Stomach (tissue), 9 donors: Measurements from ENCODE around the gene CTIF. TPM values are rescaled to one million over a fixed set of nuclear protein-coding genes. Genes with fewer than 3 reads are reported as not detected.

Experiments
- DNase-seq, 2 donors: peaks; one replicate each; pipeline versions ENCODE4 v3.0.0 to v3.0.0-alpha.2; 2013 to 2019
- H3K27ac ChIP-seq, 5 donors: fragments of 200-600 bp in 4 of 5; sonication (generic) in 4 of 5; one replicate each; pipeline ENCODE4 v1.5.1; 2013 to 2019; ENCODE audit warnings: mild to moderate bottlenecking in 1 of 5, moderate library complexity in 1 of 5
- H3K27me3 ChIP-seq, 3 donors: fragments of 200-600 bp; sonication (generic); one replicate each; pipeline ENCODE4 v1.5.1; 2017 to 2019; ENCODE audit warnings: mixed run types in 1 of 3
- H3K36me3 ChIP-seq, 4 donors: fragments of 200-600 bp; sonication (generic); 1 replicate in 3 of 4; 2 replicates in 1 of 4; pipeline ENCODE4 v1.5.1; 2016 to 2019
- H3K4me1 ChIP-seq, 4 donors: fragments of 200-600 bp; sonication (generic); one replicate each; pipeline ENCODE4 v1.5.1; 2016 to 2019
- H3K4me3 ChIP-seq, 4 donors: fragments of 200-600 bp; sonication (generic) in 3 of 4; one replicate each; pipeline ENCODE4 v1.5.1; 2016 to 2019; ENCODE audit warnings: mild to moderate bottlenecking in 1 of 4
- H3K9me3 ChIP-seq, 4 donors: fragments of 200-600 bp; sonication (generic); one replicate each; pipeline ENCODE4 v1.5.1; 2016 to 2019
- CTCF ChIP-seq, 7 experiments: fragments of 450-650 bp in 4 of 7; fragments of 200-600 bp in 3 of 7; sonication (generic) in 3 of 7; IDR thresholded peaks; one replicate each; pipeline ENCODE4 v1.5.1; 2016 to 2019; ENCODE audit warnings: antibody characterized with exemption in 7 of 7, control low read depth in 2 of 7, mild to moderate bottlenecking in 1 of 7
- EP300 ChIP-seq: sonication (generic); formaldehyde crosslinking; IDR thresholded peaks from one replicate; pipeline ENCODE4 v1.6.1; 2017; ENCODE audit warnings: antibody characterized with exemption
- POLR2A ChIP-seq, 4 donors: fragments of 450-650 bp; IDR thresholded peaks; one replicate each; pipeline ENCODE4 v1.6.1; 2016; ENCODE audit warnings: antibody characterized with exemption in 4 of 4, control low read depth in 2 of 4, mild to moderate bottlenecking in 1 of 4, moderate library complexity in 1 of 4
- POLR2AphosphoS5 ChIP-seq, 3 donors: sonication (generic); formaldehyde crosslinking; IDR thresholded peaks; one replicate each; pipeline ENCODE4 v1.6.1; 2016; ENCODE audit warnings: antibody characterized with exemption in 3 of 3
- WGBS, 5 donors: extraction: QIAGEN DNeasy Blood & Tissue Kit in 3 of 5; methylation state at CpG; one replicate each; pipeline versions ENCODE4 v1.1.5 to v1.1.7; 2013 to 2018; 5-methylcytosine and 5-hydroxymethylcytosine counted together
- intact Hi-C: fragments of 100-400 bp; cut with DNase I; formaldehyde crosslinking; loops from one replicate; pipeline ENCODE4 v1.15.1; 2023; ENCODE audit warnings: low total_unique reads
- polyA plus RNA-seq, 3 donors: library from polyadenylated mRNA; stranded (reverse); fragments of 200-250 nt; gene quantifications; one replicate each; pipeline ENCODE4 v1.2.3, GENCODE V29; 2013
- total RNA-seq, 5 donors: library from RNA; depleted of rRNA; stranded (reverse); fragments of >200 nt; gene quantifications; one replicate each; pipeline versions ENCODE4 v1.1.0 to v1.2.3, GENCODE V29; 2014 to 2016
- donor health status: healthy with polysubstance abuse.
- donor health status: Bipolar disorder and iron deficiency.
- donor health status: healthy.

Gene CTIF
- total and polyA plus RNA-seq, 8 donors, result 16.3 to 105 (median 30.3) TPM

GRCh38 chr18:48669991-48670750, 131.3 kb downstream of the CTIF start:
- TF ChIP-seq EP300 (no peak), POLR2AphosphoS5 (IDR thresholded peaks at IDR 0.05) (no peak), CTCF (IDR thresholded peaks at IDR 0.05) (no peak), POLR2A (IDR thresholded peaks at IDR 0.05) (no peak)
- H3K4me3 ChIP-seq, result no peak overlapping the region
- peaks cover 0 to 9% (median 6%) of the 10 kb centered on the region in 4 donors for H3K9me3 ChIP-seq
- H3K4me1 ChIP-seq, result peaks cover 0 to 12% (median 2%) of the 10 kb centered on the region in 4 donors
- H3K27ac ChIP-seq, result no peak overlapping the region
- intact Hi-C loops, result no loop called here
- H3K36me3 ChIP-seq, result peaks cover 13 to 58% (median 46%) of the 10 kb centered on the region in 4 donors
- DNase-seq, result no peak
- no peaks in the 10 kb centered on the region for H3K27me3 ChIP-seq
- 94 to 100% (median 97%) methylated on average over 4 to 7 of the region's 7 CpGs for WGBS, 5 donors

- DNase-seq, result no peak
- no peak overlapping the region for H3K4me3 ChIP-seq
- no peak for TF ChIP-seq CTCF (IDR thresholded peaks at IDR 0.05)
- H3K27ac ChIP-seq, result no peak overlapping the region
- H3K36me3 ChIP-seq, result peaks cover 13 to 50% (median 39%) of the 10 kb centered on the region in 4 donors
- no peaks in the 10 kb centered on the region for H3K27me3 ChIP-seq
- H3K9me3 ChIP-seq, result peaks cover 0 to 9% (median 6%) of the 10 kb centered on the region in 4 donors
- intact Hi-C loops, result no loop called here
- peaks cover 6 to 20% (median 7%) of the 10 kb centered on the region in 4 donors for H3K4me1 ChIP-seq
- 90 to 100% (median 93%) methylated on average over 4 of the region's 4 CpGs for WGBS, 5 donors
These were observed 132.1 kb downstream of the CTIF start for GRCh38 chr18:48670751-48671560.

DNA sequence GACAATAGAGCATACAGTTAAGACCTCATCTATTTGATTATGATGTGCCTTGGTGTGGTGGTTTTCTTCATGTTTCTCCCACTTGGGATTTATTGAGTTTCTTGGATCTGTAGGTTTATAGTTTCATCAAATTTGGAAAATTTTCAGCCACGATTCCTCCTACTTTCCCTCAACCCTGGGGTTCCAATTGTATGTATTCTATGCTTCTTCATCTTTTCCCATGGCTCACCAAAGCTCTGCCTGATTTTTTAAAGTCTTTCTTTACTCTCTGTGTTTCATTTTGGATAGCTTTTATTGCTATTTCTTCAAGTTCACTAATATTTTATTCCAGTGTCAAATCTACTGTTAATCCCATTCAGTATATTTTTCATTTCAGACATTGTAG, 132.7 kb downstream of the CTIF start:
- 91 to 100% (median 94%) methylated on average over 1 of the region's 1 CpG for WGBS, 5 donors
- Histone ChIP-seq H3K9me3 (peaks cover 0 to 9% (median 6%) of the 10 kb centered on the region in 4 donors), H3K27ac (no peak overlapping the region), H3K27me3 (no peaks in the 10 kb centered on the region), H3K36me3 (peaks cover 13 to 45% (median 34%) of the 10 kb centered on the region in 4 donors), H3K4me1 (peaks cover 7 to 26% (median 9%) of the 10 kb centered on the region in 4 donors), H3K4me3 (no peak overlapping the region)
- TF ChIP-seq CTCF (IDR thresholded peaks at IDR 0.05), result no peak
- TF ChIP-seq POLR2A (IDR thresholded peaks at IDR 0.05), result no peak
- TF ChIP-seq POLR2AphosphoS5 (IDR thresholded peaks at IDR 0.05), result no peak
- TF ChIP-seq EP300, result no peak
- DNase-seq, result no peak
- intact Hi-C loops, result no loop called here

GRCh38 chr18:48672671-48673340, 134.0 kb downstream of the CTIF start:
- intact Hi-C loops, result no loop called here
- TF ChIP-seq POLR2AphosphoS5 (IDR thresholded peaks at IDR 0.05) (no peak), POLR2A (IDR thresholded peaks at IDR 0.05) (no peak), CTCF (IDR thresholded peaks at IDR 0.05) (no peak), EP300 (no peak)
- Histone ChIP-seq H3K36me3 (peaks cover 13 to 35% (median 27%) of the 10 kb centered on the region in 4 donors), H3K27me3 (no peaks in the 10 kb centered on the region), H3K27ac (no peak overlapping the region), H3K4me1 (peaks cover 11 to 26% (median 15%) of the 10 kb centered on the region in 4 donors), H3K4me3 (no peak overlapping the region), H3K9me3 (peaks cover 0 to 9% (median 6%) of the 10 kb centered on the region in 4 donors)
- DNase-seq, result no peak
- 78 to 88% (median 85%) methylated on average over 6 of the region's 6 CpGs for WGBS, 5 donors
